Measurements from ENCODE around the gene SEMA6B. TPM values are rescaled to one million over a fixed set of nuclear protein-coding genes. Genes with fewer than 3 reads are reported as not detected.
"Not testable (repeated sequence)": the region's sequence is repeated elsewhere in the genome, so short reads cannot be mapped to it uniquely, and the experiment has no call there.

Gene SEMA6B
- total and polyA plus RNA-seq, 10 of the 15 experiments (the other 5 are each of a cell fraction or from before 2014, with no cell fraction given): 0.13 TPM; not detected in 9

DNA sequence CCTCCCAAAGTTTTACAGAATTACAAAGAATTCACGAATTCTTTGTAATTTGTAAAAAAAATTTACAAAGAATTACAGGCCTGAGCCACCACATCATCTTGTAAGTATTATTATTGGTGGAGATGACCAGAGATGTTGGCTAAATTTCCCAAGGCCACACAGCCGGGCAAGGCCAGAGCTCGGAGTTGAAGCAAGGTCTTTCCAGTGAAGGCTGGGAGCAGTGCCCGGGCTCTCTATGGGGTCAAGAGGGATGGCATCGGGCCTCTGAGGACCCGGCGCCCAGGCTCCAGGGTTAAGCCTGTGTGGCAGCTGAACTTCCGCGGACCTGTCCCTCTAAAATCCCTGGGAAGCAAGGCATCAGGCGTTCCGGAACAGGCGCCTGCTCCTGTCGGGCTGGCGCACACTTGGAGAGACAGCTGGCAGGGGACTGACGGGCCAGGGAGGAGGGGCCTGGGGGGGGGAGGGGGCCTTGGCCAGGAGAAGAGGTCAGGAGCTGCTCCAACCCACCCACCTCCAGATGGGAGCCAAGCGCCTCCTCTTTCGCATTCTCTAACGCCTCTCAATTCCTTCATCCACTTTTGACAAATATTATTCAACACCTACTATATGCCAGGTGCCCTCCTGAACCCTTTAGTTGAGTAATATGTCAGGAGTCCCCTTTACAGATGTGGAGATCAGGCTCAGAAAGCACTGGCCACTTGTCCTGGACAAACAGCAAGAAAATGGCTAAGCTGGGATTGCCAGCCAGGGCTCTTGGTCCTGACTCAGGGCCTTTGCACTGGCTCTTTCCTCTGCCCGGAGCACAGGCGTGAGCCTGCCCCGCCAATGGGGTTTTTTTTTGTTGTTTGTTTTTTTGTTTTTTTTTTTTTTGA lies 36.8 kb upstream of the SEMA6B start:
- H3K9me3 ChIP-seq (replicated peaks; ENCODE audit: control insufficient read depth, insufficient read depth, low read length): no peaks in the 10 kb centered on the region
- in situ Hi-C loops (cut with MboI) (no loop called here), intact Hi-C loops (cut with micrococcal nuclease; ENCODE audit: unreplicated experiment) (no loop called here)
- H3K79me2 ChIP-seq (ENCODE audit: control insufficient read depth, insufficient read depth, low read length): no peaks in the 10 kb centered on the region
- no peak overlapping the region for H3K4me3 ChIP-seq
- BruUV-seq (replicated peaks): no TSS peak
- no peak overlapping the region for H3K9ac ChIP-seq (ENCODE audit: control insufficient read depth, insufficient read depth, low read length)
- no peak overlapping the region for H3K4me2 ChIP-seq (ENCODE audit: control insufficient read depth, insufficient read depth)
- H3K27ac ChIP-seq (ENCODE audit: control insufficient read depth, insufficient read depth): no peak overlapping the region
- no peaks in the 10 kb centered on the region for H3K36me3 ChIP-seq (ENCODE audit: control insufficient read depth in 2 of 2, insufficient read depth in 2 of 2, low read length in 1 of 2)
- no peaks in the 10 kb centered on the region for H4K20me1 ChIP-seq (ENCODE audit: control insufficient read depth, insufficient read depth)
- TF ChIP-seq, protein P1, sequence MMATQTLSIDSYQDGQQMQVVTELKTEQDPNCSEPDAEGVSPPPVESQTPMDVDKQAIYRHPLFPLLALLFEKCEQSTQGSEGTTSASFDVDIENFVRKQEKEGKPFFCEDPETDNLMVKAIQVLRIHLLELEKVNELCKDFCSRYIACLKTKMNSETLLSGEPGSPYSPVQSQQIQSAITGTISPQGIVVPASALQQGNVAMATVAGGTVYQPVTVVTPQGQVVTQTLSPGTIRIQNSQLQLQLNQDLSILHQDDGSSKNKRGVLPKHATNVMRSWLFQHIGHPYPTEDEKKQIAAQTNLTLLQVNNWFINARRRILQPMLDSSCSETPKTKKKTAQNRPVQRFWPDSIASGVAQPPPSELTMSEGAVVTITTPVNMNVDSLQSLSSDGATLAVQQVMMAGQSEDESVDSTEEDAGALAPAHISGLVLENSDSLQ (IDR thresholded peaks at IDR 0.05): no peak
- TF ChIP-seq, protein P2, sequence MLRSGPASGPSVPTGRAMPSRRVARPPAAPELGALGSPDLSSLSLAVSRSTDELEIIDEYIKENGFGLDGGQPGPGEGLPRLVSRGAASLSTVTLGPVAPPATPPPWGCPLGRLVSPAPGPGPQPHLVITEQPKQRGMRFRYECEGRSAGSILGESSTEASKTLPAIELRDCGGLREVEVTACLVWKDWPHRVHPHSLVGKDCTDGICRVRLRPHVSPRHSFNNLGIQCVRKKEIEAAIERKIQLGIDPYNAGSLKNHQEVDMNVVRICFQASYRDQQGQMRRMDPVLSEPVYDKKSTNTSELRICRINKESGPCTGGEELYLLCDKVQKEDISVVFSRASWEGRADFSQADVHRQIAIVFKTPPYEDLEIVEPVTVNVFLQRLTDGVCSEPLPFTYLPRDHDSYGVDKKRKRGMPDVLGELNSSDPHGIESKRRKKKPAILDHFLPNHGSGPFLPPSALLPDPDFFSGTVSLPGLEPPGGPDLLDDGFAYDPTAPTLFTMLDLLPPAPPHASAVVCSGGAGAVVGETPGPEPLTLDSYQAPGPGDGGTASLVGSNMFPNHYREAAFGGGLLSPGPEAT (IDR thresholded peaks at IDR 0.05; ENCODE audit: low read depth): no peak
- TF ChIP-seq ZNF217 (IDR thresholded peaks at IDR 0.05): no peak
- ChIA-PET CTCF (interaction anchor here (3.9 kb wide), 2 partner anchors 37 to 40 kb away, joined by 12 to 24 read pairs; no protein-coding TSS in a partner anchor), RAD21 (ENCODE audit: unreplicated experiment) (no interaction called here), POLR2A (no interaction called here), SMC1A (ENCODE audit: uncharacterized antibody, unreplicated experiment) (interaction anchor here (1.5 kb wide), 1 partner anchor 40 kb away, joined by 3 read pairs; no protein-coding TSS in a partner anchor)
- no peak for FAIRE-seq
- WGBS (ENCODE audit: insufficient coverage, insufficient replicate concordance, low lambda C conversion rate, missing lambda C conversion rate): 46% methylated on average over 17 of the region's 21 CpGs
- no peaks in the 10 kb centered on the region for H3K27me3 ChIP-seq (replicated peaks in 1 of 2; ENCODE audit: control insufficient read depth in 2 of 2, insufficient read depth in 2 of 2, low read length in 1 of 2)
- DNase-seq (ENCODE audit: low read depth, low spot score): no peak
- ATAC-seq: no peak
- H2AFZ ChIP-seq (ENCODE audit: control insufficient read depth, low read depth, low read length): no peak overlapping the region
- H3K4me1 ChIP-seq (ENCODE audit: control insufficient read depth, insufficient read depth, low read length): peaks cover 2% of the 10 kb centered on the region; the same call in 1 of the 2 replicates

GRCh38 chr19:4595158-4595557 lies 35.7 kb upstream of the SEMA6B start:
- POLR2A ChIA-PET: interaction anchor here (0.6 kb wide), 1 partner anchor 25 kb away, joined by 6 read pairs; no protein-coding TSS in a partner anchor
- WGBS (ENCODE audit: insufficient coverage, insufficient replicate concordance, low lambda C conversion rate, missing lambda C conversion rate): 38% methylated on average over 9 of the region's 9 CpGs

More at GRCh38 chr19:4595158-4595557, 35.7 kb upstream of the SEMA6B start:
- CTCF ChIA-PET: interaction anchor here (0.7 to 3.9 kb wide), 3 partner anchors 38 to 123 kb away, joined by 3 to 24 read pairs (median 12); no protein-coding TSS in a partner anchor
- H3K27me3 ChIP-seq (replicated peaks in 1 of 2; ENCODE audit: control insufficient read depth in 2 of 2, insufficient read depth in 2 of 2, low read length in 1 of 2); FAIRE-seq; H4K20me1 ChIP-seq (ENCODE audit: control insufficient read depth, insufficient read depth); H3K27ac ChIP-seq (ENCODE audit: control insufficient read depth, insufficient read depth); H2AFZ ChIP-seq (ENCODE audit: control insufficient read depth, low read depth, low read length); H3K9ac ChIP-seq (ENCODE audit: control insufficient read depth, insufficient read depth, low read length); H3K79me2 ChIP-seq (ENCODE audit: control insufficient read depth, insufficient read depth, low read length); H3K4me2 ChIP-seq (ENCODE audit: control insufficient read depth, insufficient read depth); H3K9me3 ChIP-seq (replicated peaks; ENCODE audit: control insufficient read depth, insufficient read depth, low read length); SMC1A ChIA-PET (ENCODE audit: uncharacterized antibody, unreplicated experiment); intact Hi-C loops (cut with micrococcal nuclease; ENCODE audit: unreplicated experiment); in situ Hi-C loops (cut with MboI); ATAC-seq; H3K4me1 ChIP-seq (ENCODE audit: control insufficient read depth, insufficient read depth, low read length); DNase-seq (ENCODE audit: low read depth, low spot score); H3K36me3 ChIP-seq (ENCODE audit: control insufficient read depth in 2 of 2, insufficient read depth in 2 of 2, low read length in 1 of 2); BruUV-seq (replicated peaks); RAD21 ChIA-PET (ENCODE audit: unreplicated experiment); H3K4me3 ChIP-seq: not testable (repeated sequence)

All from GM12878 (cell line).